H54 (cell line): ENCODE results near the gene ZBTB22.

Source experiments
- DNase-seq: peaks from one replicate; pipeline ENCODE4 v3.0.0; 2011; ENCODE audit warnings: low spot score, mixed read lengths; ENCODE audit not compliant: insufficient read length
- FAIRE-seq: peaks from 3 replicates; lab custom pipeline; 2011; peaks lifted over from hg19 to GRCh38; lab: Jason Lieb, UNC
- POLR2A ChIP-seq: IDR thresholded peaks from 2 replicates; pipeline ENCODE4 v1.6.1; 2011; ENCODE audit warnings: low read depth, mild to moderate bottlenecking, low read length

The ZBTB22 gene

GRCh38 chr6:33316603-33317418 is 733 bp downstream of the ZBTB22 start:
- no peak for FAIRE-seq

GRCh38 chr6:33315793-33316602 is 1.5 kb downstream of the ZBTB22 start:
- no peak for FAIRE-seq
- DNase-seq, result no peak
- no peak for TF ChIP-seq POLR2A

More at GRCh38 chr6:33316603-33317418, 733 bp downstream of the ZBTB22 start:
- no peak for TF ChIP-seq POLR2A
- DNase-seq, result no peak

GRCh38 chr6:33314943-33315792 is 2.4 kb downstream of the ZBTB22 start:
- DNase-seq (no peak), FAIRE-seq (no peak)
- no peak for TF ChIP-seq POLR2A

- peak; percentile 35 for DNase-seq
- TF ChIP-seq POLR2A, result no peak
- no peak for FAIRE-seq
These were observed 3.0 kb downstream of the ZBTB22 start for GRCh38 chr6:33314515-33314942.

GRCh38 chr6:33313709-33314514 is 3.6 kb downstream of the ZBTB22 start, which contains the start of gene TAPBP:
Gene TAPBP, minus strand, starts transcription at chr6:33314078. Its CDS starts 37 bp downstream, at chr6:33314041.
- peak; percentile 42 for DNase-seq
- TF ChIP-seq POLR2A, result no peak; the same call in none of the 2 replicates
- no peak for FAIRE-seq

GRCh38 chr6:33313105-33313708 is 4.3 kb downstream of the ZBTB22 start:
- TF ChIP-seq POLR2A, result no peak
- FAIRE-seq (no peak), DNase-seq (peak; percentile 31)

- FAIRE-seq (no peak), DNase-seq (peak; percentile 74)
- no peak for TF ChIP-seq POLR2A
These were observed 5.0 kb downstream of the ZBTB22 start for GRCh38 chr6:33312361-33313104.

- TF ChIP-seq POLR2A, result no peak
- DNase-seq, result no peak
- no peak for FAIRE-seq
These were observed 11.2 kb downstream of the ZBTB22 start for GRCh38 chr6:33306356-33306755.

- FAIRE-seq (no peak), DNase-seq (no peak)
- TF ChIP-seq POLR2A, result no peak
These were observed 12.5 kb downstream of the ZBTB22 start for GRCh38 chr6:33305052-33305451.

- no peak for FAIRE-seq
- no peak for DNase-seq
- TF ChIP-seq POLR2A, result no peak
These were observed 13.3 kb downstream of the ZBTB22 start for GRCh38 chr6:33304216-33304615.

GRCh38 chr6:33301877-33302276 is 15.7 kb downstream of the ZBTB22 start:
- DNase-seq, result no peak
- no peak for TF ChIP-seq POLR2A
- FAIRE-seq, result no peak
